Kidney tubule cell (primary cell): ENCODE results near the gene IGFBP2.
A peak's percentile ranks its signal among the peaks of the same experiment; 100 is the strongest.

Experiments
- DNase-seq: peaks from one replicate; pipeline ENCODE4 v3.0.0-alpha.2; 2018; ENCODE audit warnings: low spot score

IGFBP2 gene

GRCh38 chr2:216702756-216703155, 69.5 kb downstream of the IGFBP2 start:
- no peak for DNase-seq

GRCh38 chr2:216710551-216711301, 77.5 kb downstream of the IGFBP2 start:
- DNase-seq = peak; percentile 46

GRCh38 chr2:216711348-216711747, 78.1 kb downstream of the IGFBP2 start:
- no peak for DNase-seq

GRCh38 chr2:216713691-216714336, 80.6 kb downstream of the IGFBP2 start:
- DNase-seq = peak; percentile 94
